Measurements from ENCODE around the gene CAMK1G. TPM values are rescaled to one million over a fixed set of nuclear protein-coding genes. Genes with fewer than 3 reads are reported as not detected.

The CAMK1G gene
- total and polyA plus RNA-seq, 9 donors = 0.04 to 0.66 (median 0.31) TPM; not detected in 3

DNA sequence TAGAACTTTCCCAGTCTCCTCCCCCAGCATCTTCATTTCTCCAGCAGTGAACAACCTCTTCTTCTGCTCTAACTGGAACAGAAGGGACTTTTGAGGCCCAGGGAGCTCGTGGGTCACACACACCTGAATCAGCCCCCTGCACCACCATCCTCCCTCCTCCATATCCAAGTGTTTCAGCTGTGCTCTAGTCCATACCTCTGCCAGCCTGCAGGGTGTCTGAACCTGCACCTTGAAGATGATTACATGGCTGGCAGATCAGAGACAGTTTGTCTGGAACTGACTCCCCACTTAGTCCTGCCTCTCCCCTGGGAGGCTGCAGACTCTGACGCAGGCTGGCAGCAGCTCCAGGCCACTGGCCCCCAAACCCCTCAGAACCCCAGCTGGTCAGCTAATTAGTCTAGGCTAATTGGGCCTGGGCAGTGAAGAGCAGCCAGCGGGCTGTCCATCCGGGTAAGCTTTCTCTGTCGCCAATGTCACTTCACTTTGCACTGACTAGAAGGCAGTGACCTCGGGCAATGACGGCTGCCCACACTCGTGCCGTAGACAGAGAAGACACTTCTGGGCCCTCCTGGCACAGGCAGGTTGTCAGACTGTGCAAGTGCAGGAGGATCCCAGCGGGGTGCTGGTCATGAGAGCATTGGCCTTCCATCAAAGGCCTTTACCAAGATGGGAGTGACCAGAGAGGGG lies 12.2 kb downstream of the CAMK1G start:
- Histone ChIP-seq H3K9me3 (replicated peaks; ENCODE audit: control insufficient read depth, low read depth, low read length) (no peaks in the 10 kb centered on the region), H3K27me3 (ENCODE audit: control insufficient read depth, insufficient read depth, low read length) (peaks cover 6% of the 10 kb centered on the region), H3K4me3 (ENCODE audit: low read length) (no peak overlapping the region), H3K4me1 (ENCODE audit: control insufficient read depth, insufficient read depth, low read length) (no peaks in the 10 kb centered on the region), H3K27ac (ENCODE audit: low read length) (no peak overlapping the region), H3K36me3 (ENCODE audit: control insufficient read depth, insufficient read depth, low read length) (no peaks in the 10 kb centered on the region)
- 71% methylated on average over 10 of the region's 10 CpGs for WGBS (ENCODE audit: insufficient coverage)
- DNase-seq = no peak

GRCh38 chr1:209597499-209597898 lies 14.0 kb downstream of the CAMK1G start:
- DNase-seq = peak; percentile 40
- Histone ChIP-seq H3K4me3 (ENCODE audit: low read length) (no peak overlapping the region), H3K36me3 (ENCODE audit: control insufficient read depth, insufficient read depth, low read length) (no peaks in the 10 kb centered on the region), H3K9me3 (replicated peaks; ENCODE audit: control insufficient read depth, low read depth, low read length) (no peaks in the 10 kb centered on the region), H3K27ac (ENCODE audit: low read length) (no peak overlapping the region), H3K27me3 (ENCODE audit: control insufficient read depth, insufficient read depth, low read length) (peaks cover 5% of the 10 kb centered on the region), H3K4me1 (ENCODE audit: control insufficient read depth, insufficient read depth, low read length) (no peaks in the 10 kb centered on the region)
- WGBS (ENCODE audit: insufficient coverage) = no CpG with 5 or more reads among the region's 2 CpGs

DNA sequence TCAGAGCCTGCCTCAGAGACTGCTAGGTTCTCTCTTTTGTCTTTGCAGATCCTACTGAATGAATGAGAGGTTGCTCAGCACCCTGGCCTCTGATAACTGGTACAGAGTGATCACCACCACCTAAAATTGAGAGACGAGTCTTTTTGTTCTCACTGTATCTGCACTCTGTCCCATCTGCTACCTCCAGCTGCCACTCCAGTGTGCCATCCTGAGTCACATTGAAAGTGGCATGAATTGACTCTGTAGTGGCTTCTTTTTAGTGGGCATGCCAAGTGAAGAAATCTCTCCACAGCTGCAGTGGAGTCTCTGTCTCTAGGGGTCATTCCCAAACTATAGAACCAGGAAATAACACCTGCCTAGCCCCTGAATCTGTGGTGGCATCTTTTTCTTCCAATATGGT lies 14.7 kb downstream of the CAMK1G start:
- no peaks in the 10 kb centered on the region for H3K36me3 ChIP-seq (ENCODE audit: control insufficient read depth, insufficient read depth, low read length)
- H3K27ac ChIP-seq (ENCODE audit: low read length) = no peak overlapping the region

GRCh38 chr1:209600541-209600940 lies 17.0 kb downstream of the CAMK1G start:
- Histone ChIP-seq H3K27ac (ENCODE audit: low read length) (no peak overlapping the region), H3K4me3 (ENCODE audit: low read length) (no peak overlapping the region), H3K27me3 (ENCODE audit: control insufficient read depth, insufficient read depth, low read length) (peaks cover 5% of the 10 kb centered on the region), H3K9me3 (replicated peaks; ENCODE audit: control insufficient read depth, low read depth, low read length) (no peaks in the 10 kb centered on the region), H3K36me3 (ENCODE audit: control insufficient read depth, insufficient read depth, low read length) (no peaks in the 10 kb centered on the region), H3K4me1 (ENCODE audit: control insufficient read depth, insufficient read depth, low read length) (no peaks in the 10 kb centered on the region)
- DNase-seq = no peak
- WGBS (ENCODE audit: insufficient coverage) = 80% methylated on average over 1 of the region's 1 CpG

More for the DNA sequence above, 14.7 kb downstream of the CAMK1G start:
- no peaks in the 10 kb centered on the region for H3K9me3 ChIP-seq (replicated peaks; ENCODE audit: control insufficient read depth, low read depth, low read length)
- WGBS (ENCODE audit: insufficient coverage) = no CpG with 5 or more reads among the region's 1 CpG
- H3K4me1 ChIP-seq (ENCODE audit: control insufficient read depth, insufficient read depth, low read length) = no peaks in the 10 kb centered on the region
- H3K4me3 ChIP-seq (ENCODE audit: low read length) = no peak overlapping the region
- peaks cover 5% of the 10 kb centered on the region for H3K27me3 ChIP-seq (ENCODE audit: control insufficient read depth, insufficient read depth, low read length)
- no peak for DNase-seq

DNA sequence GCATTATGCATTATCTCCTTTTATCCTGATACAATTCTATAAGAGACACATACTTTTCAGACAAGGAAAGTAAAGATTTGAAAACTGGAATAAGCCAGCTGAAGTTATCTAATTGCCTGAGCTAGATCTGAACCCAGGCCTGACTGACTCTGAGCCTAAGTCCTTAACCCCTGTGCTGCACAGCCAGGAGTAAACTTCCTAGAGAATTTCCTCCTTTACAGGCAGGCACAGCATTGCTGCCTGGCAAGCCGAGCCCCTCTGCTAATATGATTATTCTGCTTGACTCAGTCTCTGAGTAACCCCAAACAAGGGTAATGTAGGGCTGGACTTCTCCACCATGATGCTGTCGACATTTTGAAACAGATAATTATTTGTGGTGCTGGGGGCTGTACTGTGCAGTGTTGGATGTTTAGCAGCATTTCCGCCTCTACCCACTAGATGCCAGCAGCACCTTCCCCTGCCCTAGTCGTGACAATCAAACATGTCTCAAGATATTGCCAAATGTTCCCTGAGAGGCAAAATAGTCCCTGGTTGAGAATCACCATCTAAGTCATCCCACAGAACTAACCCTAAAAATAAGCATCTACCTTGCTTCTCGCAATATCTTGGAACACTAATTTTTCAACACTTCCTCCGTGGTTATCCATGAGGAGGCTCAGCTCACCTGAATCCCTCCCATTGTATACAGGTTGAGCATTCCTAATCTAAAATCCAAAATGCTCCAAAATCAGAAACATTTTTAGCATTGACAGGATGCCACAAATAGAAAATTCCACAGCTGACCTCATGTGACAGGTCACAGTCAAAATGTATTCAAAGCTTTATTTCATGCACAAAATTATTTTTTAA lies 18.5 kb downstream of the CAMK1G start:
- Histone ChIP-seq H3K9me3 (replicated peaks; ENCODE audit: control insufficient read depth, low read depth, low read length) (no peaks in the 10 kb centered on the region), H3K27ac (ENCODE audit: low read length) (no peak overlapping the region), H3K4me1 (ENCODE audit: control insufficient read depth, insufficient read depth, low read length) (no peaks in the 10 kb centered on the region), H3K36me3 (ENCODE audit: control insufficient read depth, insufficient read depth, low read length) (no peaks in the 10 kb centered on the region), H3K4me3 (ENCODE audit: low read length) (no peak overlapping the region), H3K27me3 (ENCODE audit: control insufficient read depth, insufficient read depth, low read length) (peaks cover 2% of the 10 kb centered on the region)
- DNase-seq = peak; percentile 24
- WGBS (ENCODE audit: insufficient coverage) = 60% methylated on average over 3 of the region's 6 CpGs

DNA sequence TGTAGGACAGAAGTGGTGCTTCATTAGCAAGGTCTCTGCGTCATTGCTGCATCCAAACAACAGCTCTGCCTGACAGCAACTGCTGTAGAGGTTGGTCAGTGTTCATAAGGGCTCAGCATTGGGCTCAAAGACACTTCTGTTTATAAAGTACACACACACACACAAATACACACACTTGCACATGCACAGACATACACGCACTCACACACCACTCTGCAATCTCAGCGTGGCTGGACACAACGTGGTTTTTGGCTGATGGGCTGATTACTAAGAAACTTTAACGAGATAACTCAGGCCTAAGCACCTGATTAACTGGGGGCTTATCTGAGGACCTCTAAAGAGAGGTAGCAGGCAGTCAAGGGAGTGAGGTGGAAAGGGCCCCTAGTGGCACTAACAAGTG lies 20.4 kb downstream of the CAMK1G start:
- DNase-seq = no peak
- no peak overlapping the region for H3K27ac ChIP-seq (ENCODE audit: low read length)
- H3K9me3 ChIP-seq (replicated peaks; ENCODE audit: control insufficient read depth, low read depth, low read length) = no peaks in the 10 kb centered on the region
- H3K27me3 ChIP-seq (ENCODE audit: control insufficient read depth, insufficient read depth, low read length) = peaks cover 2% of the 10 kb centered on the region
- 79% methylated on average over 4 of the region's 5 CpGs for WGBS (ENCODE audit: insufficient coverage)
- H3K4me3 ChIP-seq (ENCODE audit: low read length) = no peak overlapping the region
- no peaks in the 10 kb centered on the region for H3K4me1 ChIP-seq (ENCODE audit: control insufficient read depth, insufficient read depth, low read length)
- H3K36me3 ChIP-seq (ENCODE audit: control insufficient read depth, insufficient read depth, low read length) = no peaks in the 10 kb centered on the region

GRCh38 chr1:209607102-209607794 lies 23.7 kb downstream of the CAMK1G start:
- Histone ChIP-seq H3K4me1 (ENCODE audit: control insufficient read depth, insufficient read depth, low read length) (no peaks in the 10 kb centered on the region), H3K9me3 (replicated peaks; ENCODE audit: control insufficient read depth, low read depth, low read length) (no peaks in the 10 kb centered on the region), H3K36me3 (ENCODE audit: control insufficient read depth, insufficient read depth, low read length) (no peaks in the 10 kb centered on the region), H3K27me3 (ENCODE audit: control insufficient read depth, insufficient read depth, low read length) (no peaks in the 10 kb centered on the region), H3K4me3 (ENCODE audit: low read length) (no peak overlapping the region), H3K27ac (ENCODE audit: low read length) (no peak overlapping the region)
- no peak for DNase-seq
- 86% methylated on average over 1 of the region's 1 CpG for WGBS (ENCODE audit: insufficient coverage)

DNA sequence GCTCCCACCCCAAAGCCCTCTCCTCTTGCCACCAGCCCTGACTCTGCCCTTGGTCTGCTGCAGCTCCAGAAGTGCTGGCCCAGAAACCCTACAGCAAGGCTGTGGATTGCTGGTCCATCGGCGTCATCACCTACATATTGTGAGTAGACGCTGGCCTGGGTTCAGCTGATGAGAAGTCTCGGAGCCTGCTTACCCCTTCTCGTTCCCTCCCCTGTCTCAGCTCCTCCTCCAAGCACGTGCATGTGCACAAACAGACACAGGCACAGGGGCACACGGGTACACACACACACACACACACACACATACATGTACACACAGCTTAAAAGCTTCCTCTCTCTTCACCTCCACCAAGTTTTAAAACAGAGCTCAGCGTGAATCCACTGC lies 24.3 kb downstream of the CAMK1G start:
- no peak for DNase-seq
- 69% methylated on average over 8 of the region's 8 CpGs for WGBS (ENCODE audit: insufficient coverage)
- Histone ChIP-seq H3K27me3 (ENCODE audit: control insufficient read depth, insufficient read depth, low read length) (no peaks in the 10 kb centered on the region), H3K4me3 (ENCODE audit: low read length) (no peak overlapping the region), H3K36me3 (ENCODE audit: control insufficient read depth, insufficient read depth, low read length) (no peaks in the 10 kb centered on the region), H3K27ac (ENCODE audit: low read length) (no peak overlapping the region), H3K9me3 (replicated peaks; ENCODE audit: control insufficient read depth, low read depth, low read length) (no peaks in the 10 kb centered on the region), H3K4me1 (ENCODE audit: control insufficient read depth, insufficient read depth, low read length) (no peaks in the 10 kb centered on the region)

DNA sequence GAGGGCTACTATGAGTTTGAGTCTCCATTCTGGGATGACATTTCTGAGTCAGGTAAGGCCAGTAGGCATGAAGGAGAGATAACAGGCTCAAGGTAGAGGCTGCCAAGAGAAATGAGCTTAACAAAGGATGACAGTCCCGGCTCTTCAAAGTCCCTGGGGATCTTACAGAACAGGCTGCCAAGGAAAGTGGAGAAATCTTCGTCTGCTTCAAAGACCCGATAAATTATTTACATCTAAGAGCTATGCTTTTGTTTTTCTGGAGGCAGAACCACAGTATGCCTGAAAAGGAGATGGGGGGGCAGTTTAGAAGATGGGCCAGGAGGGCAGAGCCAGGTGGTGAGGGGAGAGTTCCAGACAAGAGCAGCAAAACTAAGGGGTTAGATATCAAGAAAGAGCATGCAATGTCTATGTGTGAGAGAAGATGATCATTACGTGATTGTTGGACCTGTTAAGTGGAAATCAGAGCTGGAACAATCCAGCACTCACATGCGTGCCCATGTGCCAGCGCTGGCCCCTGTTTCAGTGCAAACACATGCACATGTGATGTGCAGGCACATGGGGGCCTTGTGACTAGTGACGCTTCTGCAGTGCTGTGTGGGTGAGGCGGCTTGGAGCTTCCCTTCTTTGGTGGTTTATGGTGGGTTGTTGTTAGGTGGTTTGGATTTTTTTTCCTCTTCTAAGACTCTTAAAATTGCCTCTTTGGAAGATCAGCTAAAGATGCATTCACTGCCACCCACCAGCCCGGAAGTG lies 25.7 kb downstream of the CAMK1G start:
- no peak for DNase-seq
- 59% methylated on average over 5 of the region's 9 CpGs for WGBS (ENCODE audit: insufficient coverage)
- no peak overlapping the region for H3K27ac ChIP-seq (ENCODE audit: low read length)
- H3K36me3 ChIP-seq (ENCODE audit: control insufficient read depth, insufficient read depth, low read length) = no peaks in the 10 kb centered on the region
- no peaks in the 10 kb centered on the region for H3K4me1 ChIP-seq (ENCODE audit: control insufficient read depth, insufficient read depth, low read length)
- H3K4me3 ChIP-seq (ENCODE audit: low read length) = no peak overlapping the region
- no peaks in the 10 kb centered on the region for H3K27me3 ChIP-seq (ENCODE audit: control insufficient read depth, insufficient read depth, low read length)
- H3K9me3 ChIP-seq (replicated peaks; ENCODE audit: control insufficient read depth, low read depth, low read length) = no peaks in the 10 kb centered on the region

Measured in muscle of leg (tissue), 11 donors.